CD4-positive, CD25-positive, alpha-beta regulatory T cell (primary cell): ENCODE results near the gene KLF16. TPM values are rescaled to one million over a fixed set of nuclear protein-coding genes. Genes with fewer than 3 reads are reported as not detected.

ENCODE experiments used
- ATAC-seq, 2 donors: fragments of 150-1000 bp; cut with Tn5 transposase; one replicate each; pipeline ENCODE4 v1.10.0; 2021; ENCODE audit warnings: low read depth in 2 of 2, moderate number of reproducible peaks in 2 of 2, moderate library complexity in 1 of 2
- DNase-seq, 3 donors: peaks; one replicate each; pipeline versions ENCODE4 v3.0.0 to v3.0.0-alpha.2; 2012 to 2022; ENCODE audit warnings: mixed read lengths in 1 of 3
- H3K27ac ChIP-seq: one replicate; pipeline ENCODE4 v1.7.0; 2013; ENCODE audit warnings: mild to moderate bottlenecking, low read length; ENCODE audit not compliant: insufficient read depth, poor library complexity, severe bottlenecking
- H3K27me3 ChIP-seq: one replicate; pipeline ENCODE4 v1.7.0; 2013; ENCODE audit warnings: low read length; ENCODE audit not compliant: control insufficient read depth, insufficient read depth
- H3K36me3 ChIP-seq: one replicate; pipeline ENCODE4 v1.7.0; 2013; ENCODE audit warnings: mild to moderate bottlenecking, low read length, moderate library complexity; ENCODE audit not compliant: control insufficient read depth, insufficient read depth
- H3K4me1 ChIP-seq: 2 replicates; pipeline ENCODE4 v1.7.0; 2013; ENCODE audit warnings: mild to moderate bottlenecking, low read length; ENCODE audit not compliant: insufficient read depth, control insufficient read depth, poor library complexity, severe bottlenecking
- H3K4me3 ChIP-seq: one replicate; pipeline ENCODE4 v1.7.0; 2013; ENCODE audit warnings: low read depth, mild to moderate bottlenecking, low read length, moderate library complexity
- H3K9me3 ChIP-seq, 2 experiments: 1 replicate in 1 of 2; 2 replicates in 1 of 2; pipeline ENCODE4 v1.7.0; 2013; ENCODE audit warnings: low read length in 2 of 2, mild to moderate bottlenecking in 1 of 2, moderate library complexity in 1 of 2; ENCODE audit not compliant: control insufficient read depth in 2 of 2
- H3K27ac Mint-ChIP-seq, 3 donors: one replicate each; pipeline ENCODE4 v1.8.0; 2020 to 2022; ENCODE audit warnings: mild to moderate bottlenecking in 3 of 3, mixed read lengths in 3 of 3, moderate library complexity in 2 of 3
- H3K27me3 Mint-ChIP-seq: one replicate; pipeline ENCODE4 v1.8.0; 2022; ENCODE audit warnings: mild to moderate bottlenecking, mixed read lengths
- H3K36me3 Mint-ChIP-seq: one replicate; pipeline ENCODE4 v1.8.0; 2020; ENCODE audit warnings: mixed read lengths
- H3K4me1 Mint-ChIP-seq, 4 donors: one replicate each; pipeline ENCODE4 v1.8.0; 2020 to 2022; ENCODE audit warnings: mixed read lengths in 4 of 4, mild to moderate bottlenecking in 1 of 4
- H3K4me3 Mint-ChIP-seq, 4 donors: one replicate each; pipeline ENCODE4 v1.8.0; 2020 to 2022; ENCODE audit warnings: mild to moderate bottlenecking in 4 of 4, mixed read lengths in 4 of 4, moderate library complexity in 3 of 4
- H3K9me3 Mint-ChIP-seq, 7 donors: one replicate each; pipeline ENCODE4 v1.8.0; 2020 to 2022; ENCODE audit warnings: mixed read lengths in 7 of 7, mild to moderate bottlenecking in 3 of 7, moderate library complexity in 2 of 7
- polyA plus RNA-seq, 4 donors: library from polyadenylated mRNA; unstranded; fragments of 300-500 nt; fragmentation: Illumina TruSeq; gene quantifications; one replicate each; pipeline ENCODE4 v1.2.3, GENCODE V29; 2021
- total RNA-seq: library from RNA; stranded (reverse); gene quantifications from one replicate; pipeline ENCODE4 v1.2.3, GENCODE V29; 2022

Gene KLF16
- total and polyA plus RNA-seq, 5 donors from 2014 or later = 0.28 to 40.6 (median 0.76) TPM

GRCh38 chr19:1860821-1861598, 2.4 kb downstream of the KLF16 start:
- H3K9me3 ChIP-seq = no peaks in the 10 kb centered on the region
- peak overlapping the region; percentile 82 for H3K27ac ChIP-seq
- Mint-ChIP-seq H3K4me3 (peak overlapping the region; percentile 95 to 99 (median 96)), H3K4me1 (peaks cover 0 to 46% (median 15%) of the 10 kb centered on the region in 4 donors), H3K27ac (peak overlapping the region; percentile 55 to 96 (median 77)), H3K27me3 (no peaks in the 10 kb centered on the region), H3K9me3 (no peaks in the 10 kb centered on the region), H3K36me3 (no peaks in the 10 kb centered on the region)
- ATAC-seq (no peak), DNase-seq (no peak)
- no peaks in the 10 kb centered on the region for H3K36me3 ChIP-seq
- peaks cover 75% of the 10 kb centered on the region for H3K4me1 ChIP-seq
- no peak overlapping the region for H3K4me3 ChIP-seq
- H3K27me3 ChIP-seq = no peaks in the 10 kb centered on the region

GRCh38 chr19:1860042-1860775, 3.2 kb downstream of the KLF16 start:
- Histone ChIP-seq H3K27ac (peak overlapping the region; percentile 81), H3K4me3 (no peak overlapping the region), H3K27me3 (no peaks in the 10 kb centered on the region), H3K36me3 (no peaks in the 10 kb centered on the region), H3K9me3 (no peaks in the 10 kb centered on the region), H3K4me1 (peaks cover 80% of the 10 kb centered on the region)
- Mint-ChIP-seq H3K27ac (peak overlapping the region in 2 of 3 donors; percentile 26 to 71), H3K4me3 (peak overlapping the region in 3 of 4 donors; percentile 43 to 74 (median 59)), H3K9me3 (no peaks in the 10 kb centered on the region), H3K36me3 (no peaks in the 10 kb centered on the region), H3K27me3 (no peaks in the 10 kb centered on the region), H3K4me1 (peaks cover 0 to 49% (median 15%) of the 10 kb centered on the region in 4 donors)
- DNase-seq (peak; percentile 45 to 62 (median 58)), ATAC-seq (no peak)

GRCh38 chr19:1859331-1859781, 4.0 kb downstream of the KLF16 start:
- no peaks in the 10 kb centered on the region for H3K27me3 Mint-ChIP-seq
- DNase-seq (no peak), ATAC-seq (no peak)
- peaks cover 0 to 58% (median 20%) of the 10 kb centered on the region in 4 donors for H3K4me1 Mint-ChIP-seq
- Histone ChIP-seq H3K9me3 (no peaks in the 10 kb centered on the region), H3K27me3 (no peaks in the 10 kb centered on the region), H3K4me1 (peaks cover 80% of the 10 kb centered on the region), H3K27ac (peak overlapping the region; percentile 81), H3K4me3 (no peak overlapping the region), H3K36me3 (no peaks in the 10 kb centered on the region)
- H3K9me3 Mint-ChIP-seq = no peaks in the 10 kb centered on the region
- H3K4me3 Mint-ChIP-seq = peak overlapping the region; percentile 43 to 72 (median 56)
- H3K27ac Mint-ChIP-seq = peak overlapping the region; percentile 38 to 84 (median 73)
- H3K36me3 Mint-ChIP-seq = no peaks in the 10 kb centered on the region

- Histone ChIP-seq H3K27ac (peak overlapping the region; percentile 81), H3K36me3 (no peaks in the 10 kb centered on the region), H3K4me3 (no peak overlapping the region), H3K27me3 (no peaks in the 10 kb centered on the region), H3K9me3 (no peaks in the 10 kb centered on the region), H3K4me1 (peaks cover 87% of the 10 kb centered on the region)
- H3K9me3 Mint-ChIP-seq = no peaks in the 10 kb centered on the region
- peaks cover 0 to 58% (median 21%) of the 10 kb centered on the region in 4 donors for H3K4me1 Mint-ChIP-seq
- peaks cover under 1% of the 10 kb centered on the region for H3K36me3 Mint-ChIP-seq
- H3K27me3 Mint-ChIP-seq = no peaks in the 10 kb centered on the region
- DNase-seq = no peak
- H3K4me3 Mint-ChIP-seq = peak overlapping the region; percentile 59 to 88 (median 69)
- ATAC-seq = no peak
- peak overlapping the region; percentile 38 to 73 (median 43) for H3K27ac Mint-ChIP-seq
These were observed 4.8 kb downstream of the KLF16 start for GRCh38 chr19:1858412-1859081.

DNA sequence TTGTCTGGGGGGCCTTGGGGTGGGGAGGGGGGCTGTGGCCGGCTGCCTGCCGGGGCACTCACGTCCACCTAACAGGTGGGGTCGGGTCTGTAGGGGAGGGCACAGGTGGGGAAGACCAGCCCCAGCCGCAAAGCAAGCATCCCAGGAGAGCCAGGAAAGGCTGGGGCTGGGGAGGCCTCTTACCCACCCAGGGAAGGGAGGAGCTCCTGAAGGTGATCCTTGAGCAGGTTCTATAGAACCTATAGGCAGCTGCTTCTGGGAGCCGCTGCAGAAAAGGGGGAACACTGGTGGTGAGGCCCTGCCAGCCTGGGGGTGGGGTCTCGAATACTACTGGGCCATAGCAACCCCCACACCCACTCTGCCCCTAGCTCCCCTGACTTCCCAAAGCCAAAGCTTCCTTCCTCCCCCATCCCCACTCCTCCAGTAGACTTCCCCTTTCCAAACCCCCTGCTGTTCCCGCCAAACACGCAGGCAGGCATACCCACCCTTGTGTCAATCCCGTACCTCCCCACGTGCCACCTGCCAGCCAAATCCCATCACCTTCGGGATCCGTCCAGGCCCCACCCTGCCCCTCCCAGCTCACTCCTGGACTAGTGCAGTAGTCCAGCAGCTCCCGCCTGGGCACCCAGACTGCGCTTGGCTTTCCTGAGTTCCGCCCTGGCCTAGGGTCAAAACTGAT, 5.6 kb downstream of the KLF16 start:
- H3K4me3 ChIP-seq = no peak overlapping the region

DNA sequence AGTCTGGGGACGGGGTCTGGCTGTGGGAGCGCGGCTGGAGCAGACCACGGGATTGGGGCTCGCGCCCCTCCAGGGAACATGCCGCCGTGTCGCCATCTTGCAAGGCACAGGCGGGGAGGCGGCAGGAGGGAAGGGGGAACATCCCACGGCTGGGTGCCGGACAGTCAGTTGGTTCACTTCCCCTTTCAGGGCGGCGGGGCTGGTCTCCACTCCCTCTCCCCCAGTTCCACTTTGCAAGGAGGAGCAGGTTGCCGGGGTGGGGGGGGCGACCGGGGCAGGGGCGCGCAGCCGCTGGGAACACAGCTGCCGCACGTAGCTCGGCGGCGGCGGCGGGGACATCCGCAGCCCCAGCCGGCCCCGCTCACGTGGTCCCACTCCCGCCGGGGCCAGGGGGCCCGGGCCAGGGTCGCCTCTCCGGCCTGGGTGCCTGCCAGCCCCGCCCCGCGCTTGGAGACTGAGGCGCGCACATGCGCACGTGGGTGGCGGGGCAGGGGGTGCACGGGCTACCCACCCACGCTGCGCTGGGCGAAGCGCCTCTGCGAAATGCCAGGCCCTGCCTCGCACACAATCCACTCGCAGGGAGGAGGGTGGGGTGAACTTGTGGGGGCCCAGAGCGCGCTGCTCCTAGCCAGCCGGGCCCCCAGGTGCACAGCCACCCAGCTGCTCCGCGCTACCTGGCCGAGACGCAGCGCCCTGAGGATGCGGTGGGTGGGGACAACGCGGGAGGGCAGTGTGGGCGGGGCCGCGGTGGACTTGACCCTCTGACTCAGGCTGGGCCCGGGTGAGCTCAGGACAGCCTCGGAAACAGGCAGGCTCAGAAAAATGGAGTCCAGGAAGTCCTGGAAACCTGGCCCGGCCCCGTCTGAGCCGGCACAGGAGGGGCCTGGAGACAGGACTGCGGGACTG, 6.4 kb downstream of the KLF16 start:
- Mint-ChIP-seq H3K4me1 (peaks cover 0 to 65% (median 22%) of the 10 kb centered on the region in 4 donors), H3K4me3 (peak overlapping the region; percentile 86 to 91 (median 90))
- H3K27me3 ChIP-seq = no peaks in the 10 kb centered on the region

More for the DNA sequence above, 5.6 kb downstream of the KLF16 start:
- peaks cover 3% of the 10 kb centered on the region for H3K36me3 Mint-ChIP-seq
- H3K9me3 Mint-ChIP-seq = no peaks in the 10 kb centered on the region
- Histone ChIP-seq H3K27me3 (no peaks in the 10 kb centered on the region), H3K4me1 (peaks cover 95% of the 10 kb centered on the region), H3K9me3 (no peaks in the 10 kb centered on the region), H3K36me3 (no peaks in the 10 kb centered on the region), H3K27ac (peak overlapping the region; percentile 81)
- H3K27ac Mint-ChIP-seq = peak overlapping the region; percentile 38 to 79 (median 75)
- DNase-seq (no peak), ATAC-seq (no peak)
- peak overlapping the region; percentile 59 to 88 (median 79) for H3K4me3 Mint-ChIP-seq
- no peaks in the 10 kb centered on the region for H3K27me3 Mint-ChIP-seq
- peaks cover 0 to 64% (median 25%) of the 10 kb centered on the region in 4 donors for H3K4me1 Mint-ChIP-seq

More for the DNA sequence above, 6.4 kb downstream of the KLF16 start:
- Histone ChIP-seq H3K27ac (peak overlapping the region; percentile 81), H3K4me3 (peak overlapping the region; percentile 59), H3K4me1 (peaks cover 98% of the 10 kb centered on the region), H3K36me3 (no peaks in the 10 kb centered on the region), H3K9me3 (no peaks in the 10 kb centered on the region)
- ATAC-seq (peak; percentile 4 to 14), DNase-seq (peak in 2 of 3 donors; percentile 45 to 54)
- peak overlapping the region in 2 of 3 donors; percentile 20 to 90 for H3K27ac Mint-ChIP-seq
- no peaks in the 10 kb centered on the region for H3K27me3 Mint-ChIP-seq
- H3K9me3 Mint-ChIP-seq = no peaks in the 10 kb centered on the region
- H3K36me3 Mint-ChIP-seq = peaks cover 3% of the 10 kb centered on the region
